Uterus (tissue), 2 donors: ENCODE results near the gene CASP10.

Experiments
- CTCF ChIP-seq, 4 experiments: fragments of 200-600 bp in 2 of 4; fragments of 450-650 bp in 2 of 4; sonication (generic) in 2 of 4; IDR thresholded peaks; one replicate each; pipeline ENCODE4 v1.5.1; 2016 to 2019; ENCODE audit warnings: antibody characterized with exemption in 4 of 4, mild to moderate bottlenecking in 2 of 4, moderate library complexity in 1 of 4
- POLR2A ChIP-seq, 2 donors: fragments of 450-650 bp; IDR thresholded peaks; one replicate each; pipeline ENCODE4 v1.6.1; 2016; ENCODE audit warnings: antibody characterized with exemption in 2 of 2, mild to moderate bottlenecking in 1 of 2, moderate library complexity in 1 of 2

DNA sequence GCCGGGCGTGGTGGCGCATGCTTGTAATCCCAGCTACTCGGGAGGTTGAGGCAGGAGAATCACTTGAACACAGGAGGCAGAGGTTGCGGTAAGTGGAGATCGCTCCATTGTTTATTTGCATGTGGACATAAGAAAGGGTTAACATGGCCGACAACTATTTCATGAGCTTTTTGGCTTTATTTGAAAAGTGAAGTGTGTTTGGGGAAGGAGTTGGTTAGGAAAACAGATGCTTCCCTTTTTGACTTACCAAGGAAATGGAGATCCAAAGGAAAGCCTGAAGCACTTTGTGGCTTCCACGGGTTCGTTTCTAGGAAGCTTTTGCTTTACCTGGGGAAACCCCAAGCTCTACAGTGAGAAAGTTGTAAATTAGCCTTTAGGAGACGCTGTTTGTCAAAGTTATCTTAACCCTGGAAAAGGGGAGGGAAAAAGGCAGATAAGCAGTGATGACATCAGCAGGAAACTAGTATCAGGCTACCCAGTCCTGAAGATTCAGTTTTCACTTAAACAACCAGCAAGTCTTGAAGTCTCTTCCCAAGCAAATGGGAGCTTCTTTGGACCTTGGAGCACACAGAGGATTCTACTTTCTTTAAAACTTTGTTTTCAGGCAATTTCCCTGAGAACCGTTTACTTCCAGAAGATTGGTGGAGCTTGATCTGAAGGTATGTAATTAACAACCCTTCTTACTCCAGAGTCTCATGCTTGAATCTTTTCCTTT, at the start of gene CASP10:
- TF ChIP-seq CTCF (IDR thresholded peaks at IDR 0.05) (peak in 1 of 4 experiments; percentile 26), POLR2A (IDR thresholded peaks at IDR 0.05) (peak in 1 of 2 donors; percentile 38)
